Endothelial cell of umbilical vein (primary cell): ENCODE data around the gene EDN2. TPM values are rescaled to one million over a fixed set of nuclear protein-coding genes. Genes with fewer than 3 reads are reported as not detected.

ENCODE experiments used
- BruUV-seq: library from RNA; stranded (reverse); fragments of 400-500 nt; replicated peaks from 2 replicates; lab custom pipeline; 2021; lab: Mats Ljungman, UMichigan
- CTCF ChIA-PET: fragments of 300-600, 350-600 bp; sonication (Branson Sonifier 250); formaldehyde crosslinking; loops from one replicate; lab custom pipeline; 2021; ENCODE audit warnings: antibody characterized with exemption, inconsistent platforms; lab: Charles Lee
- POLR2A ChIA-PET: fragments of 300-600, 350-600 bp; sonication (Branson Sonifier 250); formaldehyde crosslinking; loops from one replicate; lab custom pipeline; 2021; ENCODE audit warnings: antibody characterized with exemption, inconsistent platforms; lab: Charles Lee
- DNase-seq: peaks from one replicate; pipeline ENCODE4 v3.0.0-alpha.2; 2011; ENCODE audit warnings: low read depth, low spot score
- FAIRE-seq: peaks from 2 replicates; lab custom pipeline; 2011; peaks lifted over from hg19 to GRCh38; lab: Jason Lieb, UNC
- H2AFZ ChIP-seq: 2 replicates; pipeline ENCODE4 v1.6.0; 2012; ENCODE audit warnings: low read depth, low read length, control low read depth, inconsistent platforms
- H3K27ac ChIP-seq: 2 replicates; pipeline ENCODE4 v1.5.1; 2011; ENCODE audit warnings: low read depth, mild to moderate bottlenecking, control low read depth, low read length, moderate library complexity; ENCODE audit not compliant: insufficient read depth
- H3K27me3 ChIP-seq, 2 experiments: 2 replicates each; pipeline versions ENCODE4 v1.6.0 to v1.6.1; 2011; ENCODE audit warnings: low read length in 2 of 2, mixed read lengths in 1 of 2; ENCODE audit not compliant: control insufficient read depth in 2 of 2, insufficient read depth in 2 of 2
- H3K36me3 ChIP-seq, 2 experiments: 2 replicates in 1 of 2; 3 replicates in 1 of 2; pipeline ENCODE4 v1.5.1; 2011; ENCODE audit warnings: low read length in 2 of 2, mild to moderate bottlenecking in 1 of 2, moderate library complexity in 1 of 2; ENCODE audit not compliant: control insufficient read depth in 2 of 2, insufficient read depth in 2 of 2; ENCODE audit errors: extremely low read depth in 1 of 2
- H3K4me1 ChIP-seq: 3 replicates; pipeline ENCODE4 v1.5.1; 2011; ENCODE audit warnings: mild to moderate bottlenecking, low read length; ENCODE audit not compliant: control insufficient read depth, insufficient read depth; ENCODE audit errors: extremely low read depth
- H3K4me2 ChIP-seq: 2 replicates; pipeline ENCODE4 v1.6.1; 2011; ENCODE audit warnings: low read length, control low read depth, mixed read lengths; ENCODE audit not compliant: insufficient read depth
- H3K4me3 ChIP-seq, 3 experiments: fragments of 200-600 bp in 1 of 3; sonication (generic), shearing (Covaris generic) in 1 of 3; replicated peaks in 1 of 3; 2 replicates each; pipeline ENCODE4 v1.5.1; 2011 to 2016; ENCODE audit warnings: control low read depth in 3 of 3, low read length in 3 of 3, mild to moderate bottlenecking in 2 of 3, inconsistent platforms in 1 of 3, low read depth in 1 of 3, moderate library complexity in 1 of 3; ENCODE audit not compliant: insufficient read depth in 1 of 3
- H3K79me2 ChIP-seq: 2 replicates; pipeline ENCODE4 v1.6.0; 2012; ENCODE audit warnings: low read length, inconsistent platforms; ENCODE audit not compliant: control insufficient read depth, insufficient read depth
- H3K9ac ChIP-seq: replicated peaks from 2 replicates; pipeline ENCODE3; 2011; ENCODE audit warnings: low read length, control low read depth; ENCODE audit not compliant: insufficient read depth; ENCODE audit errors: extremely low read depth
- H3K9me1 ChIP-seq: replicated peaks from 3 replicates; pipeline ENCODE4 v1.6.0; 2011; ENCODE audit warnings: mild to moderate bottlenecking, low read length; ENCODE audit not compliant: control insufficient read depth, insufficient read depth; ENCODE audit errors: extremely low read depth
- H3K9me3 ChIP-seq: replicated peaks from 2 replicates; pipeline ENCODE4 v1.5.1; 2012; ENCODE audit warnings: low read length, inconsistent platforms; ENCODE audit not compliant: control insufficient read depth, insufficient read depth
- H4K20me1 ChIP-seq: replicated peaks from 2 replicates; pipeline ENCODE3; 2011; ENCODE audit warnings: mild to moderate bottlenecking, low read length; ENCODE audit not compliant: control insufficient read depth, insufficient read depth; ENCODE audit errors: extremely low read depth
- CTCF ChIP-seq, 2 donors: IDR thresholded peaks; 1 replicate in 1 of 2; 2 replicates in 1 of 2; pipeline ENCODE4 v1.5.1; 2011; ENCODE audit warnings: low read length in 2 of 2, mild to moderate bottlenecking in 2 of 2, moderate library complexity in 2 of 2, control low read depth in 1 of 2, inconsistent platforms in 1 of 2, low read depth in 1 of 2; ENCODE audit not compliant: insufficient read depth in 1 of 2; ENCODE audit errors: extremely low read depth in 1 of 2
- EZH2 ChIP-seq: IDR thresholded peaks from 2 replicates; pipeline ENCODE4 v1.6.1; 2012; ENCODE audit warnings: borderline replicate concordance, low read depth, mild to moderate bottlenecking, moderate library complexity, low read length, inconsistent platforms; ENCODE audit not compliant: severe bottlenecking
- FOS ChIP-seq: IDR thresholded peaks from 2 replicates; pipeline ENCODE4 v1.6.1; 2011; ENCODE audit warnings: mild to moderate bottlenecking, low read length, moderate library complexity, borderline replicate concordance; ENCODE audit not compliant: insufficient read depth
- GATA2 ChIP-seq: IDR thresholded peaks from 2 replicates; pipeline ENCODE4 v1.7.0; 2011; ENCODE audit warnings: low read depth, mild to moderate bottlenecking, moderate library complexity, mixed read lengths, low read length; ENCODE audit not compliant: insufficient read length, insufficient read depth
- JUN ChIP-seq: IDR thresholded peaks from 2 replicates; pipeline ENCODE4 v1.6.1; 2011; ENCODE audit warnings: borderline replicate concordance, low read depth; ENCODE audit not compliant: insufficient read length, insufficient read depth
- MYC ChIP-seq: IDR thresholded peaks from one replicate; pipeline ENCODE4 v1.6.1; 2011; ENCODE audit warnings: mild to moderate bottlenecking, low read depth, low read length
- POLR2A ChIP-seq: IDR thresholded peaks from 2 replicates; pipeline ENCODE4 v1.6.1; 2012; ENCODE audit warnings: low read depth, mild to moderate bottlenecking, control low read depth, low read length
- POLR2AphosphoS5 ChIP-seq: IDR thresholded peaks from 2 replicates; pipeline ENCODE4 v1.6.1; 2012; ENCODE audit warnings: low read depth, mild to moderate bottlenecking, control low read depth, low read length, moderate library complexity; ENCODE audit not compliant: insufficient read depth
- dilution Hi-C: fragments of 300-500 bp; cut with MboI; formaldehyde crosslinking; loops from one replicate; pipeline ENCODE4 v1.15.0; 2019; ENCODE audit warnings: low sequenced_read_pairs; ENCODE audit not compliant: extremely low pct_ligation_motif_present
- intact Hi-C: fragments of 100-400 bp; cut with micrococcal nuclease; formaldehyde crosslinking; loops from one replicate; pipeline ENCODE4 v1.10.0; 2022
- polyA plus RNA-seq, 4 experiments: library from polyadenylated mRNA; depleted of rRNA in 3 of 4; stranded (reverse) in 3 of 4; unstranded in 1 of 4; fragments of >200 nt; gene quantifications; 2 replicates each; pipeline versions ENCODE4 v1.2.1 to v1.2.3, GENCODE V29; 2011 to 2012; ENCODE audit warnings: missing spikeins in 1 of 4
- total RNA-seq: library from RNA; stranded (reverse); gene quantifications from 2 replicates; pipeline ENCODE4 v1.2.3, GENCODE V29; 2021
- TF ChIP-seq, protein P1 (sequence below): IDR thresholded peaks from 2 replicates; pipeline ENCODE4 v1.6.1; 2011; ENCODE audit not compliant: insufficient read depth, insufficient read length

EDN2 gene
- total and polyA plus RNA-seq, 2 donors (not counting 3 experiments of a cell fraction or from before 2014, with no cell fraction given): not detected

GRCh38 chr1:41525891-41526587 lies 41.6 kb upstream of the EDN2 start:
- no peaks in the 10 kb centered on the region for H3K27me3 ChIP-seq
- intact Hi-C loops (no loop called here), dilution Hi-C loops (no loop called here)
- no peak overlapping the region for H3K9ac ChIP-seq
- H3K4me1 ChIP-seq: no peaks in the 10 kb centered on the region
- ChIA-PET CTCF (interaction anchor here (1.0 to 1.3 kb wide), 2 partner anchors 10 to 12 kb away, joined by 3 to 4 read pairs; no protein-coding TSS in a partner anchor), POLR2A (no interaction called here)
- no peaks in the 10 kb centered on the region for H4K20me1 ChIP-seq
- no peak overlapping the region for H2AFZ ChIP-seq
- H3K27ac ChIP-seq: no peak overlapping the region
- no peak overlapping the region for H3K4me2 ChIP-seq
- TF ChIP-seq CTCF (IDR thresholded peaks at IDR 0.05; ENCODE audit: extremely low read depth in 1 of 2, insufficient read depth in 1 of 2, low read depth in 1 of 2, low read length in 2 of 2): no peak
- TF ChIP-seq FOS: no peak
- no peak for TF ChIP-seq MYC
- TF ChIP-seq, protein P1, sequence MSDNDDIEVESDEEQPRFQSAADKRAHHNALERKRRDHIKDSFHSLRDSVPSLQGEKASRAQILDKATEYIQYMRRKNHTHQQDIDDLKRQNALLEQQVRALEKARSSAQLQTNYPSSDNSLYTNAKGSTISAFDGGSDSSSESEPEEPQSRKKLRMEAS: no peak
- no peak for TF ChIP-seq POLR2AphosphoS5
- TF ChIP-seq JUN: no peak
- TF ChIP-seq POLR2A: no peak
- no peak for TF ChIP-seq GATA2
- TF ChIP-seq EZH2: no peak
- H3K9me1 ChIP-seq: no peaks in the 10 kb centered on the region
- no peaks in the 10 kb centered on the region for H3K9me3 ChIP-seq
- H3K36me3 ChIP-seq: no peaks in the 10 kb centered on the region
- DNase-seq (no peak), FAIRE-seq (no peak)
- no peak overlapping the region for H3K4me3 ChIP-seq
- BruUV-seq: no TSS peak
- H3K79me2 ChIP-seq: no peaks in the 10 kb centered on the region
